ENCODE results near the gene DLG2. TPM values are rescaled to one million over a fixed set of nuclear protein-coding genes. Genes with fewer than 3 reads are reported as not detected.

The DLG2 gene
- total and polyA plus RNA-seq, 2 of the 8 experiments (the other 6 are each of a cell fraction or from before 2014, with no cell fraction given) = 1.7 to 14.3 TPM

GRCh38 chr11:84853841-84854497 is 773.2 kb downstream of the DLG2 start (continued):
- no peak for TF ChIP-seq CHD7 (IDR thresholded peaks at IDR 0.05; ENCODE audit: insufficient replicate concordance, low read length)
- TF ChIP-seq CREB1 (IDR thresholded peaks at IDR 0.05) = no peak
- no peak for TF ChIP-seq NRF1 (IDR thresholded peaks at IDR 0.05; ENCODE audit: low read depth, low read length)
- TF ChIP-seq ASH2L (IDR thresholded peaks at IDR 0.05; ENCODE audit: low read length) = no peak
- no peak for TF ChIP-seq CBX5 (IDR thresholded peaks at IDR 0.05; ENCODE audit: low read depth, low read length)
- TF ChIP-seq PHF8 (conservative IDR thresholded peaks at IDR 0.05; ENCODE audit: low read depth, low read length) = no peak
- no peak for TF ChIP-seq YY1 (IDR thresholded peaks at IDR 0.05; ENCODE audit: low read depth, low read length)
- no peak for TF ChIP-seq EGR1 (IDR thresholded peaks at IDR 0.05; ENCODE audit: borderline replicate concordance, low read depth, low read length)
- TF ChIP-seq SIN3A (conservative IDR thresholded peaks at IDR 0.05 in 1 of 2, IDR thresholded peaks at IDR 0.05 in 1 of 2; ENCODE audit: low read depth in 1 of 2, low read length in 2 of 2) = no peak
- no peak for TF ChIP-seq RAD21 (IDR thresholded peaks at IDR 0.05 in 1 of 2, conservative IDR thresholded peaks at IDR 0.05 in 1 of 2; ENCODE audit: low read depth in 2 of 2, low read length in 2 of 2)
